Measurements from ENCODE around the gene GPR50. TPM values are rescaled to one million over a fixed set of nuclear protein-coding genes. Genes with fewer than 3 reads are reported as not detected.

The GPR50 gene
- total and polyA plus RNA-seq, 2 of the 8 experiments (the other 6 are each of a cell fraction or from before 2014, with no cell fraction given): 1.6 to 1.9 TPM

GRCh38 chrX:151184705-151185104, 8.3 kb downstream of the GPR50 start (continued):
- TF ChIP-seq CTCF (IDR thresholded peaks at IDR 0.05; ENCODE audit: control extremely low read depth in 1 of 3, insufficient read depth in 1 of 3, low read depth in 1 of 3, low read length in 3 of 3): no peak
